T follicular helper cell (primary cell): ENCODE measurements around the gene PHLDB3.

Experiments
- DNase-seq: peaks from one replicate; pipeline ENCODE4 v3.0.0-alpha.2; 2020; ENCODE audit warnings: low read depth

Gene PHLDB3

DNA sequence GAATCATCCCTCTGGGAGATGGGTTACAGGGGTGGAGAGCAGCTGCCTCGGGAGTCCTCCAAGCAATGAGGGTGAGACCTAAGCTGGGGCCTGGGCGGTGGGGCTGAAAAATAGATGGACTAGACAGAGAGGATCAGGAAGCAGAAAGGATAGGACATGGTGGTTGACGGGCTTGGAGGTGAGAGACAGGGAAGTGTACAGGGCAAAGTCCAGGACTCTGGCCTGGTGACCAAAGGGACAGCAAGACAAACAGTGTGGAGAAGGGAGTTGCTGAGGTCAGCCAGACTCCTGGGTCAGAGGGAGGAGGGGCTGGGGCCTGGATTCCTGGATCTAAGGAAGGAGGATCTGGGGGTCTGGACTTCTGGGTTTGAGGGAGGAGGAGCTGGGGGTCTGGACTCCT is 5.5 kb downstream of the PHLDB3 start:
- DNase-seq, result no peak

DNA sequence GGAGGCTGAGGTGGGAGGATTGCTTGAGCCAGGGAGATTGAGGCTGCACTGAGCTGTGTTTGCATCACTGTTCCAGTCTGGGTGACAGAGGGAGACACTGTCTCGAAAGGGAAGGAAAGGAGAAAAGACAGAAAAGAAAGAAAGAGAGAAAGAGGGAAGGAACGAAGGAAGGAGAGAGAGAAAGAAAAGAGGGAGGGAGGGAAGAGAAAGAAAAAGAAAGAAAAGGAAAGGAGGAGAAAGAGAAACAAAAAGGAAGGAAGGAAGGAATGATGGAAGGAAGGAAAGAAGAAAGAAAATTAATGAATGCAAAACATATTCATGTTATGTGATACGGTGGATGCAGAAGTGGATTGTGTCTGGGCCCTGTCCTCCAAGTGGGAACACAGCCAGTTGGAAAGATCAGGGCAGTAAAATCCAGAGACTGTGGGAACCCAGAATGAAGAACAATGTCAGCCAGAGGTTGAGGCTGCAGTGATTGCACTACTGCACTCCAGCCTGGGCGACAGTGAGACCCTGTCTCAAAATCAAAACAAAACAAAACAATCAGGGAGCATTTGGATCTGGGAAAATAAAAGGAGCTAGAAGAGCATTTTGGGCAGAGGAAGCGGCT is 6.2 kb downstream of the PHLDB3 start:
- DNase-seq, result no peak

DNA sequence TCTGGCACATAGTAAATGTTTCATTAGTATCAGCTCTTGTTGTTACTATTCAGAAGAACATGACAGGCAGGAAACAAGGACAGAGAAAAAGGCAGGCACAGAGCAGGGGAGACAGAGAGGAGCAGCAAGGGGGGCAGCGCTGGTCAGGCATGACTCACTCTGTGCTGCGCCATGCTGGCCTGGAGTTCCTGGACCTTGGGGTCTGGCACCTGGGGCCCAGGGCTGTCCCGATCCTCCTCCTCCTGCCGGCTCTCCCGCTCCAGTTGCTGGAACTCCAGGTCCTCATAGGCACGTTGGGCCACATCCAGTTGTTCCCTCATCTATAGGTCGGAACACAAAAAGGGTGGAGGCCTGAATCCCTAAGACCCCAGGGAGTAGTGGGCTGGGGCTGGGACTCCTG is 7.6 kb downstream of the PHLDB3 start:
- no peak for DNase-seq

DNA sequence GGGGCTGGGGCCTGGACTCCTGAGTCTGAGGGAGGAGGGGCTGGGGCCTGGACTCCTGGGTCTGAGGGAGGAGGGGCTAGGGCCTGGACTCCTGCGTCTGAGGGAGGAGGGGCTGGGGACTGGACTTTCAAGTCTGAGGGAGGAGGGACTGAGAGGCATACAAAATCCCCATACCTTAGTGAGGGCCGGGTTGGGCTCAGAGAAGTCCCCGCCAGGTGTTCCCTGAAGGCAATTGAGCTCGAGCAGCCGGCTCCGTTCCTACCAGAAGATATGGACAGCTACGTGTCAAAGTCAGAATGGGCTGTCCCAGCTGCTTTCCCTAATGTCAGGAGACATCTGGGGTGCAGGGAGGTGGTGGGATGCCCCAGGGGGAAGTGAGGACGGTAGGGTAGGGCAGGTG is 9.5 kb downstream of the PHLDB3 start:
- no peak for DNase-seq

DNA sequence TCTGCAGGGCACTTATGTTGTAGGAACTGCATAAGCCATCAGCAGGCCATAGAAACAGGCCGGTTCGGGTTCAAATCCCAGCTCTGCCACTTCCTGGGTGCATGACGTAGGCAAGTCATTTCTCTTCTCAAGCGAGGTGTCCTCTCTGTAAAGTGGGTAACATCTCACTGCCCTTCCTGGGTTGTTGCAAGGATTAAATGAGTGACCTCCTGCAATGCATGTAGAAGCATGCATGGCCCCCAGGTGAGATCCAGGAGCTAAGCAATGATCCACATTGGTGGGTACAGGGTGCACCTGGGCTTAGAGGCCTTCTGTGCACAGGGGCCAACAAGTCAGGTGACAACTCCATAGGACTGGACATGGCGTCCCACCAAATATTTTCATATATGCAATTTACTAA is 13.8 kb downstream of the PHLDB3 start:
- DNase-seq, result no peak

DNA sequence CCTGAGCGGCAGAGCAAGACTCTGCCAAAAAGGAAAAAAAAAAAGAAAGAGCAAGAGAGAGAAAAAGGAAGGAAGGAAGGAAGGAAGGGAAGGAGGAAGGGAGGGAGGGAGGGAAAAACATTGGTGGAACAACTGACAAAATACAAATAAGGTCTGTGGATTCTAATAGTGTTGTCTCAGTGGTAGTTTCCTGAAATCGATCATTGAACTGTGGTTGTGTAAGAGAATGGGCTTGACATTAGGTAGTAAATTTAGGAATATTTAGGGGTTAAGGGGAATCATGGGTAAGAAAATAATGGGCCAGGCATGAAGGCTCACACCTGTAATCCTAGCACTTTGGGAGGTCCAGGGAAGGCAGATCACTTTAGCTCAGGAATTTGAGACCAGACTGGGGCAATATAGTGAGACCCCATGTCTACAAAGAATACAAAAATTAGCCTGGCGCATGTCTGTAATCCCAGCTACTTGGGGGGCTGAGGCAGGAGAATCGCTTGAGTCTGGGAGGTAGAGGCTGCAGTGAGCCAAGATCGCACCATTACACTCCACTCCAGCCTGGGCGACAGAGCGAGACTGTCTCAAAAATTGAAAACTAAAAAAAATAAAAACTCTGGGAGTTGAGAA is 14.5 kb downstream of the PHLDB3 start:
- no peak for DNase-seq

DNA sequence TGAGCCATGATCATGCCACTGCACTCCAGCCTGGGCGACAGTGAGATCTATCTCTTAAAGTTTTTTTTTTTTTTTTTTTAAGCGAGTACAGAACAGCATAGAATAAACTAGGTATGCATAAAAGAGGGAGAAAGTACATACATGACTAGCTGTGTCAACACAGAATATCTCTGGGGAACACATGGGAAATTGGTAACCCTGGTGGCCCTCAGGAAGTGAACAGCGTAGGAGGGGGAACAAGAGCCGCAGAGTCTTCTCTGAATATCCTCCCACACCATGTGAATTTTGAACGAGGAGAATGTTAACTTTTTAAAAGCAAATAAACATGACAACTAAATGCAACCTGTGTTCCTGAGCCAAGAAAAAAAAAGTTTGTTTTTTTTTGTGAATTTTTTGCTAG is 15.2 kb downstream of the PHLDB3 start:
- DNase-seq, result no peak

DNA sequence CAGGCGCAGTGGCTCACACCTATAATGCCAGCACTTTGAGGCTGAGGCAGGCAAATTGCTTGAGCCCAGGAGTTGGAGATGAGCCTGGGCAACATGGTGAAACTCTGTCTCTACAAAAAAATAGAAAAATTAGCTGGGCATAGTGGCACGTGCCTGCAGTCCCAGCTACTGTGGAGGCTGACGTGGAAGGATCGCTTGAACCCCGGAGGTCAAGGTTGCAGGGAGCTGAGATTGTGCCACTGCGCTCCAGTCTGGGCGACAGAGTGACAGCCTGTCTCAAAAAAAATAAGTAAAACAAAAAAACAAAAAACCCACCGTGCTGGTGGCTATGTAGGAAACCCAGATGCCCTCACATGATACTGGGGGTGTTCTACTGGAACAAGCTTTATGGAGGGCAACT is 16.4 kb downstream of the PHLDB3 start:
- DNase-seq, result no peak

DNA sequence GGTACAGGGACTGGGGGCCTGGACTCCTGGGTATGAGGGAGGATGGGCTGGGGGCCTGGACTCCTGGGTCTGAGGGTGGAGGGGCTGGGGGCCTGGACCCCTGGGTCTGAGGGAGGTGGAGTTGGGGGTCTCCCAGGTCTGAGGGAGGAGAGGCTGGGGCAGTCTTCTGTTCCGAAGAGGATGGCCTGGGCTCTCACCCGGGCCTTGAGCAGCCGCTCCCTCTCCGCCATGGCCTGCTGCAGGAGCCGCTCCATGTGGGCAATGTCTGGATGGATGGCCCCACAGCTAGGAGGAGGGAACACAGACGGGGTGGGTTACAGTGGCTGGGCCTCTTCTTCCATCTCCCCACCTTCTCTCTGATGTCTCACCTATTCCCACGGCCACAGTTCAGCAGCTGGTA is 18.1 kb downstream of the PHLDB3 start:
- DNase-seq, result no peak

DNA sequence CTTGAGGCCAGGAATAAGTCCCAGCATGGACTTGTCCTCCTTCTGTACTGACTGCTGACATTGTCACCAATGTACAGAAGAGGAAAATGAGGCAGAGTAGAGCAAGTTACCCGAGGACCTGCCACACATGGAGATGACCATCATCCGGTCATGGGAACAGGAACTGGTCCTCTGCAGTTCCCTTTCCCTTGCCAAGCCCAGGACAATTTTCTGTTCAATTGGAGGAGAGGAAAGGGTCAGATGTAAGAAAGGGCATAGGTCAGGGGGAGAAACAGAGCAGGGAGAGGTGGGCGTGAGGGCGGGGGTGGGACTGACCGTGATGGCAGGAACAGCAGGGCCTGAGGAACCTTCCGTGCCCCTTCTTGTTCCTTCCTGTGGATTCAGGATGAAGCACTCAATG is 18.6 kb downstream of the PHLDB3 start:
- DNase-seq, result no peak

DNA sequence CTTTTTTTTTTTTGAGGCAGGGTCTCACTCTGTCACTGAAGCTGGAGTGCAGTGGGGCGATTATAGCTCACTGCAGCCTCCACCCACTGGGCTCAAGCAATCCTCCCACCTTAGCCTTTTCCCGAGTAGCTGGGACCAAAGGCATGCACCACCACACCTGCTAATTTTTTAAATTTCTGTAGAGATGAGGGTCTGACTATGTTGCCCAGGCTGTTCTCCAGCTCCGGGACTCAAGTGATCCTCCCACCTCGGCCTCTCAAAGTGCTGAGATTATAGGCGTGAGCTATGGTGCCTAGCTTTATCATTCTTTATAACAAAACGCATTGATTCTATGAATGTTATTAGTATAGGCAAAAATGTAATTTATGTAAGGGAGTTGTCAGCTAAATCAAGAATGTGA is 21.3 kb downstream of the PHLDB3 start:
- no peak for DNase-seq

DNA sequence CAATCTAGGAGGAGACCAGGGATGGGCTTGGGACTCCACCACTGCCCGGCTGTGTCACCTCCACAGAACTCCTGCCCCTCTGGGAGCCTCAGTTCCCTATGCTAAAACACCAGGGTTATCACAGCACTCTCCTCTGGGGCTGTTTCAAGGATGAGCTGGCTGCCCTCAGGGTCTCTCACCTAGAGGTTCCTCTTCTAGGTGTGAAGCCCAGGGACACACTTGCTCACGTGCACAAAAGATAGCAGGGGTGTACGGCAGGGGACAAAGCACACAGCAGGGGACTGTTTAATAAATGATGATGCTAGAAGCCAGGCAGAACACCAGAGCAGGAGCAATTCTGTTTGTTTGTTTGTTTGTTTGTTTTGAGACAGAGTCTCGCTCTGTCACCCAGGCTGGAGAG is 22.4 kb downstream of the PHLDB3 start:
- no peak for DNase-seq

DNA sequence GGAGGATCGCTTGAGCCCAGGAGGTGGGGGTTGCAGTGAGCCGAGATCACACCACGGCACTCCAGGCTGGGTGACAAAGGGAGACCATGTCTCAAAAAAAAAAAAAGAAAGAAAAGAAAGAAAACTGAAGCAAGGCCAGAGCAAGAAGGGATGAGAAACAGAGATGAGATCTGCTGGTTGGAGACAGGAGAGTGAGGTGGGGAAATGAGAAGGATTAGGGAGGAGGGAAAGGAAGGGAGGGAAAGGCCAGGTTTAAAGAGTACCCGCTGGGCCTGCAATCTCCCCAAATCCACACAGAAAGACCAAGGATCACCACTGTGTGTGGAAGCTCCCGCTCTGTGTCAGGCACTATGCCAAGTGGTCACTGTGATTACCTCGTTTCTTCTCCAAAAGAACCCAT is 22.8 kb downstream of the PHLDB3 start:
- DNase-seq, result no peak

DNA sequence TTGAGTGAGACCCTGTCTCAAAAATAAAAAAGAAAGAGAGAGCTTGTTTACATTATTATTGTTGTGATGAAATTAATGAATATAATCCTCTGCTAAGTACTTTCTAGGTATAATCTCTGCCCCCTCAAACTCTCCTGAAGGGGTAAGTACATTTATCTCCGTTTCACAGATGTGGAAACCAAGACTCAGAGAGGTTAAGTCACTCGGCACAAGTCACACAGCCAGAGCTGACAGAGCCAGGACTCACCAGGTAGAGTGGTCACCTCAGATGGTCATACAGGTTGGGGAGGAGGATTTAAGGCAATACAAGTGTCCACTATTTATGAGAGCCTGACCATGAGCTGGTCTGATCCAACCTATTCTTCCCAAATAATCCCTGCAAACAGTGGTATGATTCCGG is 24.0 kb downstream of the PHLDB3 start:
- DNase-seq, result no peak

DNA sequence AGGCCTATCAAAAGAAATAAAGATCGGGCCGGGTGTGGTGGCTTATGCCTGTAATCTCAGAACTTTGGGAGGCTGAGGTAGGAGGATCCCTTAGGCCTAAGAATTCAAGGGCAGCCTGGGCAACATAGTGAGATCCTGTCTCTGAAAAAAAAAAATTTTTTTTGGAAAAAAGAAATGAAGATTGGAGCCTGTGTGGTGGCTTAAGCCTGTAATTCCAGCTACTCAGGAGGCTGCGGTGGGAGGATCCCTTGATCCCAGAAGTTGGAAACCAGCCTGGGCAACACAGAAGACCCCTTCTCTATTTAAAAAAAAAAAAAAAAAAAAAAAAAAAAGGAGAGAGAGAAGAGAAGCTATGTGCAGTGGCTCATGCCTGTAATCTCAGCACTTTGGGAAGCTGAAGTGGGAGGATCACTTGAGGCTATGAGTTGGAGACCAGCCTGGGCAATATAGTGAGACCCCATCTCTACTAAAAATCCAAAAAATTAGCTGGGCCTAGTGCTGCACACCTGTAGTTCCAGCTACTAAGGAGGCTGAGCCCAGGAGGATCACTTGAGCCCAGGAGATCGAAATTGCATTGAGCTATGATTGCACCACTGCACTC is 24.5 kb downstream of the PHLDB3 start:
- DNase-seq, result no peak

DNA sequence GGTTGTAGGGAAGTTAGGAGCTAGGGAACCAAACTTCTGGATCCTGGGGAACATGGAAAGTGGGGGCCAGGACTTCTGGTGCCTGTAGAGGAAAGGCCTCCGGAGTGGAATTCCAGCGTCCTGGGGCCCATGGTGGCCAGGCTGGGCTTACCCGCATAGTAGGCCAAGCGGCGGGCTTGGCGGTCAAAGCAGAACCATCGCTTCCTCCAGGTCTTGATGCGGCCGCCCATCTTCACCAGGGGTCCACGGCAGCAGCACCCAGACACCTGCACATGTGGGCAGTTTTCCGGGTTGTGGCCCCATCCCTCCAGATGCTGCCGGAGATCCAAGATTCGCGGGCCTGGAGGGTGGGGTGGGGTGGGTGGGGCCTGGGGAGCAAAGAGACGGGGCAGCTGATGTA is 25.3 kb downstream of the PHLDB3 start:
- no peak for DNase-seq

DNA sequence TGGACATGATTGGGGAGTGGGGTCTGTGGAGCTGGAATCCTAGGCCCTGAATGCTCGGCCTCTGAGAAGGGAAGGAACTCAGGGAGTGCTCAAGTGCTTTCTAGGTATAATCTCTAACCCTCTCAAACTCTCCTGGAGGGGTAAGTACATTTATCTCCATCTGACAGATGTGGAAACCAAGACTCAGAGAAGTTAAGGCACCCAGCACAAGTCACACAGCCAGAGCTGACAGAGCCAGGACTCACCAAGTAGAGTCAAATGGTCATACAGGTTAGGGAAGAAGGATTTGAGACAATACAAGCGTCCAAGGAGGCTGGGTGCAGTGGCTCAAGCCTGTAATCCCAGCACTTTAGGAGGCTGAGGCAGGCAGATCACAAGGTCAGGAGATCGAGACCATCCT is 26.2 kb downstream of the PHLDB3 start:
- DNase-seq, result no peak

DNA sequence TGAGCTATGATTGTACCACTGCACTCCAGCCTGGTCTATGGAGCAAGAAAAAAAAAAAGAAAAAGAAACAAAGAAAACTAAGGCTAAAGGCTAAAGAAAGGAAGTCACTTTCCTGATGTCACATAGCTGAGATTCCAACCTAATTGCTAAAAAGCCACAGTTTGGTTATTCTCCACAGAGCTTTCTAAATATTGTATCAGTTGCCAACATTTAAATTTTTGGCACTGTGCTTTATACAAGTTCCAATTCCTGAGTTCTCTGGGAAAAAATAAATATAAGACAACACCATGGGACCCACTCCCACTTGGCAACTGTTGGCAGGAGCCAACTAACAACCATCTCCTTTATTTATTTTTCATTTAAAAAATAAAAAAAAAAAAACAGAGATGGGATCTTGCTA is 27.9 kb downstream of the PHLDB3 start:
- no peak for DNase-seq

DNA sequence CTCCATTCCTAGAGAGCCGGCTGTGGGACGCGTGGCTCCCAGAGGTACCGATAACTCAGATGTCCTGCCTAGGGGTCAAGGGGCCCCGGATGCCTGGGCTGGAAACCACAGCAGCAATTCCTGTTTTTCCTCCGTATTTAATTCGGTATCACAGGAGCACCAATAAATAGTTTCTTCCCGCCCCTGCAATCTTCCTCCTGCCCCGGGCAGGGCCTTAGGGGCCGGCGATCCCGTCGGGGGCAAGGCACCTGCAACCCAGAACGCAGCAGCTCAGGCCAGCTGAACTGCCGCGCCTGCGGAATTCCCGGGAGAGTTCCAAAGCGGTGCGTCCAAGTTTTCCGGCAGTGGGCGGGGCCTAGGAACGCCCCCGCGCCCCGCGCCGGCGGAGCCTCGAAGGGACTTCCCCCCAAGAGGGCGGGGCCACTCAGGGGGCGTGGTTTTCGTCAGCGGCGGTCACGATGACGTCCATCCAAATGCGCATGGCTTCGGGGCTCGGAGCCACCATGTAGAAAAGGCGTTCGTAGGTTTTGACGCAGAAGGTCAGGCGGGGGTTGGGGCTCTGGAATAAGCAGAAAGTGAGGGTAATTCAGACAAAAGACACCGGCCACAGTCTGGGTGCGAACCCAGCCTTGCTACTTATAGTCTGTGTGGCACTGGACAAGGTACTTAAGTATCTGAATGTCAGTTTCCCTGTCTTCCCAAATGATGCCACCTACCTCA is 29.4 kb downstream of the PHLDB3 start:
- DNase-seq, result peak; percentile 97

DNA sequence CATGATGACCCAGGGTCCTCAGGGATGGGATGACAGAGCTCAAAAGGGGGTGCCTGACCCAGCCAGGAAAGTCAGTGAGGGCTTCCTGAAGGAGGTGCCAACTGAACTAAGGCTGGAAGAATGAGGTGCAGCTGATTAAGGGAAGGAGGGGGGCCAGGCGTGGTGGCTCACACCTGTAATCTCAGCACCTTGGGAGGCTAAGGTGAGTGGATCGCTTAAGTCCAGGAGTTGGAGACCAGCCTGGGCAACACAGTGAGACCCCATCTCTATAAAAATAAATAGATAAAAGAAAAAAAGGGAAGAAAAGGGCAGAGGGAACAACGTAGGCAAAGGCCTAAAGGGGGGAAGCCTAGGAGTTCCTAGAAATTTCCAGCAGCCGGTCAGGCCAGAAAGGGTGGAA is 30.1 kb downstream of the PHLDB3 start:
- no peak for DNase-seq

DNA sequence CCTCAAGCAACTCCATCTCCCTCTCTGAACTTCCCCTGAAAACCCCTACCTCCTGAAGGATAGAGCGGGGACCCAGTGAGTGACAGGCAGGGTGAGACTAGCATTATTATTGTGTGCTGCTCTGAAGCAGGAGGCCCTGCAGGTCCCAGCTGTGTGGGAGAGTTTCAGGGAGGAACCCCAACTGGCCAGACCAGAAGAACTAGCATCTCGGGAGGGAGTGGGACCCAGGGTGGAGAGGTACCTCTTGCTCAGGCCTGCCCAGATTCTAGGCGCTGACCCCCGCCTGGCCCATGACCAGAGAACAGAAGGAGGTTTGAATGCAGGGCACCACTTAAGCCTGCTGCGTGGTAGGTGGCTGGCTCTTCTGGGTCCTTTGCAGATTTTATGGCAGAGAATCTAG is 33.5 kb downstream of the PHLDB3 start:
- no peak for DNase-seq

DNA sequence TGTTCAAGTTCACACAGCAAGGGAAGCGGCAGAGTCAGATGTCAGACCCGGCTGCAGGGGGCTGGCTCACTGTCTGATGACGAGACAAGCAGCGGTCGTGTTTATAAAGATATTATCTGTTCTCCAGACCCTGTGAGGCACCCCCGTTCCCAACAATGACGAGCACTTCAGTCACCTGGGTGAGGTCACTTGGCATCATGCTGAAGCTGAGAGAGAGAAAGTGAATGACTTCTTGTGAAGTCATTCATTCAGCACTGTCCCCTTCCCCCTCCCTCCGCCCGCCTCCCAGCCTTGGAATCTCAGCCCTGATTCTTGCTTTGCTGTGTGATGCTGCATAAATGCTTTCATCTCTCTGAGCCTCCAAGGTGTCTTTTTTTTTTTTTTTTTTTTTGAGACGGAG is 34.3 kb downstream of the PHLDB3 start:
- peak; percentile 70 for DNase-seq

DNA sequence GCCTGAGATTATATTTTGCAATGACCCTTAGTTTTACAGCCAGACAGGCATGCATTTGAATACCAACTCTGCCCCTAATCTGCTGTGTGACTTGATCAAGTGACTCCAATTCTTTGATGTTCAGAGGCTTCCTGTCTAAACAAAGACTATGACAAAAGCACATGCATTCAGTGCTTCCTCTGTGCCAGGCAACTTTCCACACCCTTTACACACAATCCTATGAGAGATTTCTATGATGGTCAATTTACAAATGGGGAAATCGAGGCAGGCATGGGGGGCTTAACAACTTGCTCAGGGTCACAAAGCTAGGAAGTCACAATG is 35.4 kb downstream of the PHLDB3 start:
- DNase-seq, result peak; percentile 26
